Endothelial cell of umbilical vein (primary cell): ENCODE measurements around the gene DOCK8.
"Not testable (repeated sequence)": the region's sequence is repeated elsewhere in the genome, so short reads cannot be mapped to it uniquely, and the experiment has no call there.

Experiments used
- EZH2 ChIP-seq: IDR thresholded peaks from 2 replicates; pipeline ENCODE4 v1.6.1; 2012; ENCODE audit warnings: borderline replicate concordance, low read depth, mild to moderate bottlenecking, moderate library complexity, low read length, inconsistent platforms; ENCODE audit not compliant: severe bottlenecking
- FOS ChIP-seq: IDR thresholded peaks from 2 replicates; pipeline ENCODE4 v1.6.1; 2011; ENCODE audit warnings: mild to moderate bottlenecking, low read length, moderate library complexity, borderline replicate concordance; ENCODE audit not compliant: insufficient read depth
- POLR2AphosphoS5 ChIP-seq: IDR thresholded peaks from 2 replicates; pipeline ENCODE4 v1.6.1; 2012; ENCODE audit warnings: low read depth, mild to moderate bottlenecking, control low read depth, low read length, moderate library complexity; ENCODE audit not compliant: insufficient read depth
- TF ChIP-seq, protein P1 (sequence below), 2 donors: IDR thresholded peaks; 1 replicate in 1 of 2; 2 replicates in 1 of 2; pipeline ENCODE4 v1.5.1; 2011; ENCODE audit warnings: low read length in 2 of 2, mild to moderate bottlenecking in 2 of 2, moderate library complexity in 2 of 2, control low read depth in 1 of 2, inconsistent platforms in 1 of 2, low read depth in 1 of 2; ENCODE audit not compliant: insufficient read depth in 1 of 2; ENCODE audit errors: extremely low read depth in 1 of 2

DNA sequence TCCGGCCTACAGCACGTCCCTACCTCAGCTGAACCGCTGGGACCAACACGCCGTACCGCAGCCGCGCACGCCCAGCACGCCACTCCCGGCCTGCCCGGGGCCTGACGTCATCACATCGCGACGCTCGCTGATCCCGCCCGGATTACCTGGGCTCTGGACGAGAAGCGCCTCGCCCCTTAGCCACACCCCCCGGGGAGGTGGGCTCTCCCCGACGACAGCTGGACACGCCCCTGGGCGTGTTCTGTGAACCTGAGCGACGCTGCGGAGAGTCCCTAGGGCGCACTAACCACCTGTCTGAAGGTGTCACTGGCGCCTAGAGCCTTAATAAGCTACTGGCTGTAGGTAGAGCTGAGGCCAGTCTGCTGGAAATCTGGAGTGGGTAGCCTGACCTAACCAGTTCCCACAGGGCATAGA is 35.7 kb upstream of the DOCK8 start, which contains the start of gene ZNG1A:
- TF ChIP-seq FOS, EZH2, POLR2AphosphoS5: not testable (repeated sequence)
- TF ChIP-seq, protein P1, sequence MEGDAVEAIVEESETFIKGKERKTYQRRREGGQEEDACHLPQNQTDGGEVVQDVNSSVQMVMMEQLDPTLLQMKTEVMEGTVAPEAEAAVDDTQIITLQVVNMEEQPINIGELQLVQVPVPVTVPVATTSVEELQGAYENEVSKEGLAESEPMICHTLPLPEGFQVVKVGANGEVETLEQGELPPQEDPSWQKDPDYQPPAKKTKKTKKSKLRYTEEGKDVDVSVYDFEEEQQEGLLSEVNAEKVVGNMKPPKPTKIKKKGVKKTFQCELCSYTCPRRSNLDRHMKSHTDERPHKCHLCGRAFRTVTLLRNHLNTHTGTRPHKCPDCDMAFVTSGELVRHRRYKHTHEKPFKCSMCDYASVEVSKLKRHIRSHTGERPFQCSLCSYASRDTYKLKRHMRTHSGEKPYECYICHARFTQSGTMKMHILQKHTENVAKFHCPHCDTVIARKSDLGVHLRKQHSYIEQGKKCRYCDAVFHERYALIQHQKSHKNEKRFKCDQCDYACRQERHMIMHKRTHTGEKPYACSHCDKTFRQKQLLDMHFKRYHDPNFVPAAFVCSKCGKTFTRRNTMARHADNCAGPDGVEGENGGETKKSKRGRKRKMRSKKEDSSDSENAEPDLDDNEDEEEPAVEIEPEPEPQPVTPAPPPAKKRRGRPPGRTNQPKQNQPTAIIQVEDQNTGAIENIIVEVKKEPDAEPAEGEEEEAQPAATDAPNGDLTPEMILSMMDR (IDR thresholded peaks at IDR 0.05; ENCODE audit: extremely low read depth in 1 of 2, insufficient read depth in 1 of 2, low read depth in 1 of 2, low read length in 2 of 2): not testable (repeated sequence)
